ENCODE results near the gene PLCL2.

PLCL2 gene

DNA sequence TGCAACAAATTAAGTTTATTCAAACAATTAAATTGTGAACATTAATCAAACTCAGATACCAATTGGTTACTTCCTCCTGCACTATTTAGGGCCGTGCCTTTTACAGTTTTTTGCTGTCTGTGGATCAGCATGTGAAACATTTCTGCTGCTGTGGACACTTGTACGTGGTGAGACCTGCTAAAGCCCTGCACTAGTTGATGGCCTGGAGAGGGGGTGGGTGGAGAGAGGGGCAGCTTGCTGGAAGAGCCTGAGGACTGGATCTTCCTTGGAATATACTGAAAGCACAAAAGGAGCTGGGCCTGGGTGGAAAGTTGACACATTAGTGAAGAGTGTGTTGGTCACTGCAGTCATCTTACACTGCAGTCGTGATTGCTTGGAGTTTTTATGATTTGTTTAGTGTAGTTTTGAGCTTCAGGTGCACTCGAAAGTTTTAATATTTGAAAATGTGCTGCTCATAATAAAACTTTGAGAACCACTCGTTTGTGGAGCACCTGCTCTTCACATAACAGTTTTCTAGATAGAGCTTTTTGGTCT is 11.4 kb downstream of the PLCL2 start:
- DNase-seq = no peak

DNA sequence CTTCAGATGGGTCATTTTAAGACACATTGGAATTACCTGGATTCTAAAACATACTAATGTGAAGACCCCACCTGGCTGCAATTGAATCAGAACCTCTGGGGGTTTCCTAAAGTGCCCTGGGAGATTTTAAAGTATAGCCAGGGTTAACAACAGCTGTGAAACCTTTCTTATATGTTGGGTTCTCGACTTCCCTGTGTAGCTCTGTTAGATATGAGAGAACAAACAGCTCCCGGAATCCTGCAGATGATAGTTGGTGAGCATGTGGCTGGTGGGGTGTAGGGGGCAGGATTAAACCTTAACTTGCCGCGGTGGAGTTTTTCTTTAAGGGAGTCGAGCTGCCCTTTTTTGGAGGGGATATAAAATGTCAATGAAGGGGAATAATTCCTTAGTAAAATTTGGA is 12.1 kb downstream of the PLCL2 start:
- no peak for DNase-seq

DNA sequence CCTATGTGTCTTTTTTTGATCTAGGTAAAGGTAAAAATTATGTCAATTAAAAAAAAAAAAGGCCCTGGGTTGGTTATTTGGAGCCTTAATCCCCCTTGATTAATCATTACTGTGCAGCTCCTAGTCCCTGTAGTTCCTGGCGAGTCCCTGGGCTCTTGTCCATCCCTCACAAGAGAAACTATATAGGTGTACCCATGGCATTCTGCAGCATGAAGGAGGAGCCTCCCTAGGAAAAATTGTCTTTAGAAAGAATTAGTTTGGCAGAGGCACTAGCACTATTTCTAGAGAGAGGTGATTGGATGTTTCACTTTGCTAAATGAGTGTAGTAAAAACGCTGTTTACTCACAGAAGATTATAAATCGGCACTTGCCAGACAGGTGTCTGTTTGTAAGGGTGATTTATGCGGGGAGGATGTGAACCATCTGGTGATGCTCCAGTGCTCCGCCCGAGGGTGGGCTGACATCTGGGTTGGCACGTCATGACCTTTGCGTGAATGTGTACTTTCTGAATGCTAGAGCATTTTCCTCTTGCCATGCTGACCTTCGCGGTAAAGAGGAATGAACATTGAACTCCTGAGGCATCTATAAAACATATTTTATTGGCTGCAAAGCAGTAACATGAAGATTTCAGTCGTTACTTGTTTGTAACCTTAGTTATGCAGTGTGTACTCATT is 12.6 kb downstream of the PLCL2 start:
- peak; percentile 29 for DNase-seq

DNA sequence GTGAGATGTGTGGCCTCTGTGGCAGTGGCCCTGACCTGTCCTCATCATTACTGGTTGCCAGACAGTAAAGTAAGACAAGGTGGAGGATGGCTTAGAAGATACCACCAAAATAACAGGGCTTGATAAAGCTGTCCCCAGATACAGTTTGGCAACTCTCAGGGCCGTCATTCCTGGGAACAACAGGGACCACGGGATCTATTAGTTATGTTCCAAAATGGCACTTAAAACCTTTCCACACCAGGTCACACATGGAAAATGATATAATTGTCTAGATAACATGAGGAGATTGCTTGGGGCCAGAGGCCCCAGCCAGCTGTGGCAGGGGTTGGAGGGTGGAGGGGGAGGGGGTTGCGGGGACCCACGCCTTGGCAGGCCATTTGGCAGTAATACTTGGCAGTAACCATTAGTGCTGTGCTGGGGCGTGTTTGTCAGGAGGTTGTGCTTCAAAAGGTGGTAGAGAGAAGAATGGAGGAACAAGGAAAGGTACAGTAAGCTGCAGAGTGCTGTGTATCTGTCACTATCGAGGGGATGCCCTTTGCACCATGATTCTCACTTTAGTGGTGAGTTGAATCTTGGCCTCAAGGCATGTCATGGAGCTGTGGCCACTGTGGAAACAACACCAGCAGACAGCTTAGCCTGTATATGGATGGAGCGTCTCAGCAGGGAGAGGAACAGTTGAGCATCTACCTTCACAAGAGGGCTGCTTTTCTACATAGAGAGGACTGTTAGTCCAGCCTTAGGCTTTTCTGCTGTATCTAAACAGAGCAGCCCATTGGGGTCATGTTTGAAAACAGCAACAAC is 14.0 kb downstream of the PLCL2 start:
- DNase-seq = no peak

DNA sequence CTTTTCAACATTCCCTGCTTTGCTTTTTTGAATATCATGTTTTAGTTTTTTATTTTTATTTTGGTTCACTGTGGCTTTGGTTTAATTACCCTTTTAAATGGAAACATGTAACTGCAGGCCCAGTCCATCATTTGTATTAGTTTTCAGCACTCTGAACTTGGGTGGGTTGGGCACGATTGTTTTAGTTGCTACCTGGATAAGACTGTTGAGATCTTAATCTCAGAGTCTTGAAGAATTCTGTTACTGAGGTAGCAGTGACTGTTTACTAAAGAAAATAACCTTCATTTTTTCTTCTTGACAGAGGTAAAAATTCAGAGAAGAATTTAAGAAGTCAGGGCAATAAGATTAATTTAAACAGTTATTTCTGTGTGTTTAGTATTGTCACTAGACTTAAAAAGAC is 15.2 kb downstream of the PLCL2 start:
- no peak for DNase-seq

DNA sequence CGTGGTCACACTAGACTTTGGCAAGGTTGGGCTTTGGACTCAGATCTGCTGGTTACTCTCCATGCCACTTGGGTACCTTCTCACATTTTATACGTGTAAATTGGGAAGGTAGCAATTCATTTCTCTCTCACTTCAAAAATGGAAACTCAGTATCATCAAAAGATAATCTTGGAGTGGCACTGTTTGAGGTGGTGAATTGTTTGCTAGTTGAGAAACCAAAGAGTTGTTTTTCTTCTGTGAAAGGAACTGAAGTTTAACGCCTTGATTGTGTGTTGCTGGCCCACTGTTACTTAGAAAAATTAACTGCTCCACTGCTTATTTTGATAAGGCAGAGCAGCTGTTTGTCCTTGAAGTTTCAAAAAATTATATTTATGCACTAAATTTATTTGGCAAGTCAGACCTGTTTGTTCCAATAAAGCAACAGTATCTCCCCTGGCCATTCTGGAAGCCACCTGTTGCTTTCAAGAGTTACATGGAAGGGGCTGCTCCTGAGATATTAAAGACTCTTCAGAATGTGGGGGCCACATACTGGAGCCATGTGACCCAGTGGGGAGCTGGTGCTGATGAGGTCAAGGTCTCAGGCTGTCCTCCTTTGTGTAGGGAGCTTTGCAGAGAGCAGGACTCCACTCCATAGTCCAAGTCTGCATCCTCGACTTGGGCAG is 16.2 kb downstream of the PLCL2 start:
- DNase-seq = peak; percentile 44

DNA sequence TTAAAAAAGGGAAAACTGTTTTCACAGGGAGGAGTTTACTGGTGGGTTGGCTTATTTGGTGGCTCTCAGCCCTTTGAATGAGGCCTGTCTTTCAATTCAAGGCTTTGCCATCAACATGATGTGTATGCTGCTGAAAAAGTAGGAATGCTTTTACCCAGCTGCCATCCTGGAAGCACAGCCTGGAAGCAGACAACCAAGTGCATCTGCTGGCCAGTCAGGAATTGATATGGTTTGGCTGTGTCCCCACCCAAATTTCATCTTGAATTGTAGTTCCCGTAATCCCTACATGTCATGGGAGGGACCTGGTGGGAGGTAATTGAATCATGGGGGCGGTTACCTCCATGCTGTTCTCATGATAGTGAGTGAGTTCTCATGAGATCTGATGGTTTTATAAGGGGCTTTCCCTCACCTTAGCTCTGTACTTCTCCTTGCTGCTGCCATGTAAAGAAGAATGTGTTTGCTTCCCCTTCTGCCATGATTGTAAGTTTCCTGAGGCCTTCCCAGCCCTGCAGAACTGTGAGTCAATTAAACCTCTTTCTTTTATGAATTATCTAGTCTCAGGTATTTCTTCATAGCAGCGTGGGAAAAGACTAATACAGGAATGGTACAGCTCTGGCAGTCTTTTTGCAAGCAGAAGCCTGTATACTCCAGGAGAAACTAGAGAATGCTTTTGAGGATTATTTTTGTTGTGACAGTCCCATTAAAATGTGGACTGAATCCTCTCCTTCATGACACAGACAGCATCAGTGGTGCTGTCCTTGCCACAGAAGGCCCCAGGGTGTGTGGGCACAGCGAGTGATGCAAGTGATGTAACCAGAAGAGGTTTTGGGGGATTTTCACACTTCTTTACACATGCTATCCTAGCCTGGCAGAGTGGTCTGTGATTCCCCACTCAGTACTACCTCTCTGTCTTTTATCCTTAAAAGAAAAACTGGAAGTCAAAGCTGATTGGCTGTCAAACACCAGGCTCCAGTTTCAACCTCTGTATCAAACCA is 20.0 kb downstream of the PLCL2 start:
- peak; percentile 52 for DNase-seq

DNA sequence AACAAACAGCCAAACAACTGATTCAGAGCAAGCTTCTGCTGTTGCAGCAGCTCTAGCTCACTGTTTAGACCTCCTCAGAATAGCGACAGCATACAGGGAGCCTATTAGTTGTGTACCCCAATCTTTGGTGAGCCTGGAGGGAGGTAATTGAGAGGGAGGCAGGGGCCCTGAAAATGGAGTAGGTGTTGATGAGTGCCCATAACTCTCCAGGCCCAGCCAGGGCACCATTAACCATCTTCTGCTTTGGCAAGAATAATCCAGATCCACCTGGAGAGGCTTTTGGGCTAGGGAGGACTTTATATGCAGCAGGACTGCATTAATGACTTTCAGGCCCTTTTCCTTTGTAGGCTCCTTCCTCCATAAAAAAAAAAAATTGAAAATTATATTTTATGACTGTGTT is 20.9 kb downstream of the PLCL2 start:
- no peak for DNase-seq

DNA sequence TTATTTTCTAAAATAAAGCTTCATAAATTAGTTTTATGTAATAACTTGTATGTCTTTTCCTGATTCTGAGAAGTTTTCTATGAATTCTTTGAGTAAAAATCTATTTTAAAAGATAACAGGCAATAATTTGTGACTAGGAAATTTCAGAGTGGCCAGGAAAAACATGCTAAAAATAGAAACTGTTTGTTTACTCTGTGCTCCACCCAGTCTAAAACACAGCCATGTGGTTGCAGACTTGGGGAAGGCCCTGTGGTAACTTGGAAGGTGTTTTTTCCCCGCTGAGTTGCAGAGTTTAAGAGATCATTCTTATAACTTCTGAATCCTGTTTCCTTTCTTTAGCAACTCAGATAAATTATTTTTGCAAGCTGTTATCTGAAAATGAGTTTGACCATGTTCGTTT is 21.9 kb downstream of the PLCL2 start:
- DNase-seq = peak; percentile 54

DNA sequence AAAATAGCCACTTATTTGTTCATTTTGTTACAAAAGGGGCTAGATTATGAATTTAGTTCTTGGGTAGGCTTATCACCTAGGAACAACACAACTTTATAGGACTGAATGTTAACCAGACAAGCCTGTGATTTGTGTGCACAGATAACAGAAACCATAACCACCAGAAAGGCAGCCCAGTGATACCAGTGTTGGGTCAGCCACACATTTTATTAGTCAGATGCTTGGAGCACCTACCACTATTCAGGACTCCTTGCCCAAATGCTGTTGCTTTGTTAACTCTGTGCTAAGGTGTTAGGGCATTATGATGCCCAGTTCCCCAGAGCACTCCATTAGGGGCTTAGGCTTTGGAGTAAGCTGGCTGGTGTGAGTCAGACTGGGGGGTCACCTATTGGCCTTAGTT is 22.5 kb downstream of the PLCL2 start:
- peak; percentile 29 for DNase-seq

DNA sequence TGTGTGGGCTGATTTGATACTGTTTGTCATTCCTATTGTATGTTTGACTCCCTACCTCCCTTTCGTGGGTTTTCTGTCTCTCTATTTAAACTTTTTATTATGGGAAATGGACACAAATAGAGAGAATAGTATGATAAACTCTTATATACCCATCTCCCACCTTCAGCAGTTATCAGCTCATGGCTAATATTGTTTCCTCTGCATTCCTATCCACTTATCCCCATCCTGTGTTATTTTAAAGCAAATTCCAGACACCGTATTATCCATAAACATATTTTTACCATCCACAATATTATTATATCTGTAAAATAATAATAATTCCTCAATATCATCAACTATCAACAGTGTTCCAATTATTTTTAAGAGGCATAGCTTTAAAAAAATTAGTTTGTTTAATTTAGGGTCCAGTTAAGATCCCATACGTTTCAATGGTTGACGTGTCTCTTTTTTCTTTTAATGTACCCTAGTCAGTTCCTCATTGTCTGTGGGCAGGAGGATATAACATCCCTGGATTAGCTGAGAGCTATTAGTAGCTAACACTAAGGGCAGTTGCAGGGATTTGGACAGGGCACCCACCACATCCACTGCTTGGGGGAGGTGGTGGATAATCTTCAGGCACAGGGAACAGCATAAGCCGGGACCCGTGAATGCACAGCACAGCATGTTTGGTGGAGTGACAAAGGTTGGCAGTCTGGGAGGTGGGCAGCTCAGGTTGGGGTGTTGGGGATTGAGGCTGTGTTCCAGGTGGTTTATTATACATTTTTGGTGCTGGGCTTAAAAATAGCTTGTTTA is 23.5 kb downstream of the PLCL2 start:
- no peak for DNase-seq

DNA sequence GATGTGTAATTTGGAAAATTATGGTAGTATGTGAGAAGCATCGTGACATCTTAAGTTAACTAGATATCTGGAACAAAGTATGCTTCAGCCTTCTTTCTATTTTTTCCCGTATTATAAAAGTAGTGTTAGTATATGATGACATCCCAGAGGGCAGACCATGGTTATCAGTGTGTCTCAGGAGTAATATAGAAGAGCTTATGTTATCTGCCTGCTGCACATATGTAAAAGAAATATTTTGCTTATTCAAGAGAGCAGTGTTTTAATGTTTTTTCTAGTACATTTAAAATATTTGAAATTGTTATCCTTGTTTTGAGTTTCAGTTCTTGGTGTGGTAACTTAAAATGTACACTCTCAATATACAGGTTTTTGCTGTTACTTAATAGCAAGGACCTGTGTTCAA is 24.1 kb downstream of the PLCL2 start:
- no peak for DNase-seq

DNA sequence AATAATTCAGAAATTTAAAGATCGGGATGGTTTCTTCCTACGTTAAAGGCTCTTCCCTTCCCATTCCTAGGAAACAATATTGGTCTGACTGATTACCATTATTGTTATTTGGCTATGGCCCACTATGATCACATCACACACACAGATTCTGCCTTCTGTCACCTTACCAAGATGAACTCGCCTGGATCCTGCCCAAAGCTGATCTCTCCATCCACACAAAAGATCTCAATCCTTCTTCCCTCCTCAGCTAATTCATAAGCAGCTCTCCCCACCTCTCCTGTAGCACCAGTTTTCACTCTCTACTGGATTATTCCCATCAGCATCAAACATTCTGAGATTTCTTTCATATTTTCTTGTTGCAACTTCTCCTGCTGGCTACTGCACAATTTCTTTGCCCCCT is 25.0 kb downstream of the PLCL2 start:
- DNase-seq = no peak

DNA sequence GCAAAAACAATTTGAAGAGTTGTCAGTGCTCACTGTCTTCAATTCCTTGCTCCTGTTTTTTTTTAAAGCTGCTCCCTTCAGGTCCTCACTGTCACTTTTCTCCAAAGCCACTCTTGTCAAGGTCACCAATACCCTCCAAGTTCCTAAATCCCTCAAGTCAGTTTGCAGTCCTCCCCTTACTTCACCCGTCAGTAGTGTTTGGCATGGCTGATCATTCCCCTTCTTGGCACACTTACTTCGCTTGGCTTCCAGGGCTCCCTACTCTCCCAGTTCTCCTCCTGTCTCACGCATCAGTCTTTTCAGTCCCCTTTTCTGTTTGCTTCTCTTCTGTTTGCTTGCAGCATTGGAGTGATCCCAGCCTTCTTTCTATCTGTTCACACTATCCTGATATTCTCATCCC is 25.5 kb downstream of the PLCL2 start:
- DNase-seq = no peak

DNA sequence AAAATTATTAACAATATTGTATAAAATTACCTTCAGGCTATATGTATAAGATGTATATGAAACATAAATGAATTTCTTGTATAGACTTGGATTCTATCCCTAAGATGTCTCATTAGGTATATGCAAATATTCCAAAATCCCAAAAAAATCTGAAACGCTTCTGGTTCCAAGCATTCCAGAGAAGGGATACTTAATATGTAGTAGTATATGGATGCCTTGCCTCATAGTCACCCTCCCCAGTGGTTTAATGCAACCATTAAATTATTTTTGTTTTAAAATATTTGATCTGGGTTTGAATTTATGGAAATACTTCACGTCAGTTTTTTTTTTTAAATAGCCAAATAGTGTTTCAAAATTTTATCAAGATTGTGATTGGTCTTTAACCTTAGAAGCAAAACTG is 27.2 kb downstream of the PLCL2 start:
- DNase-seq = no peak

DNA sequence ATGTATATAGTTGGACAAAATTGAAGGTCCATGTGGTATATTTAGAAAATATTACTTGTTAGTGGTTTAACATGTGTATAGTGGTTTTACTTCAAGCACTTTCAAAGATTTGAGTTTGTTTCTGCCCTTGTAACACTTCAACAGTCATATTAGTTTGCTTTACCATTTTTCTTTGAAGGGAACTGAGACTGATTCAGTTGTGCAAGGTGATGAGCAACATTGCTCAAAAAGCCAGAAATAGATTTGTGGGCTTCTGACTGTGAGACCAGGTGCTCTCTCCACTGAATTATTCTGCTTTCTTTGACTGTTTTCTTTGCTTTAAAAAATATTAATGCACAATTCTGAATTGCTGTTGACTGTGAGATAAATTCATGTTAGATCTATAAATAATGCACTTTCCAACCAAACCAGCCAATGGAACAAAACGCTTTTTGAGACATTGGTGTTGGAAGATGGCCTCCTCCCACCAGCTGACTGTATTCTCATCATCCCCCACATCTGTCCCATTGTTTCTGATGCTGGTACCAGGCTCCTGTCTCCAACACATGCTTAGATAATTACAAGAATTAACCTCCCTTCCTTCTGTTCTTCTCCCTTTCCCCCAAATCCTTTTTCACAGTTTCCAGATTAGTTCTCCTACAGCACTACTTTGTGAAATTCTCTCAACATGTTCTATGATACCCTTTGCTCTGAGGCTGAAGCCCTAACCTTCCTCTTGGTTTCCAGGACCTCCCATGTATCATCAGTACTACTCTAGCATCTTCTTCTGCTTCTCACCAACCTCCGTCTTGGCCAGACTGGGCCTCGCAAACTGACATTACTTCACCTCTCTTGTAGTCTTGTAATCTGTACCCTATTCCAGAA is 27.9 kb downstream of the PLCL2 start:
- DNase-seq = no peak

DNA sequence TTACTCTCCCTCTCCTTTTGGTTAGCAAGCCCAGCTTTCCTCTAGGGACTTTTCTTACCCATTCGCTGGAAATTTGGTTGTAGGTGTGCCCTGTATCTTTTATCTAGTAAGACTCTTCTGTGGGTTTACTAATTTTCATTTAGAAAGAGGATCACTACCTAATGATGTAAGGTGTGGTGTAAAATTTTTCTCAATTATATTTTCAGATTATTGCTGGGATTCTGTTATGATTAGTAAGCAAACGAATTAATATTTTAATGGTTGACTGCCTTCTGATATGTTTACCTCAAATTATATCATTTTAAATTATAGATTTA is 28.5 kb downstream of the PLCL2 start:
- no peak for DNase-seq

DNA sequence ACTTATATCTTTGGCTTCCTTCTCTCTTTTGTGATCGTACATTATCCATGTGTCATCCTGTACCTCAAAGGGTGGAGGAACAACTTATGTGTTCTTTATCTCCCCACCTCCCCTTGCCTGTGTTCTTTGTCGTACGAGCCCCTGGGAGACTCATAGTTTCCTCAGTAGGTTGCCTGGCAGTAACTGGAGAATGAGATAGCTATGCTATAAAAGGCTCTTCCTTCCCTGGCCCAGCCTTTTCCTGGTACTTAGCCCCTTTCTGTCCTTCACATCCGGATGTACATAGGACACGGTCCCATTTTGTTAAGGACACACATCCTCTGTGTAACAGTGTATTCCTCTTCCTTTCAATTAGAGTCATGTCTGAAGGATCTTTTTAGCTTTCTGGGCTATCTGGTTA is 32.1 kb downstream of the PLCL2 start:
- DNase-seq = no peak

DNA sequence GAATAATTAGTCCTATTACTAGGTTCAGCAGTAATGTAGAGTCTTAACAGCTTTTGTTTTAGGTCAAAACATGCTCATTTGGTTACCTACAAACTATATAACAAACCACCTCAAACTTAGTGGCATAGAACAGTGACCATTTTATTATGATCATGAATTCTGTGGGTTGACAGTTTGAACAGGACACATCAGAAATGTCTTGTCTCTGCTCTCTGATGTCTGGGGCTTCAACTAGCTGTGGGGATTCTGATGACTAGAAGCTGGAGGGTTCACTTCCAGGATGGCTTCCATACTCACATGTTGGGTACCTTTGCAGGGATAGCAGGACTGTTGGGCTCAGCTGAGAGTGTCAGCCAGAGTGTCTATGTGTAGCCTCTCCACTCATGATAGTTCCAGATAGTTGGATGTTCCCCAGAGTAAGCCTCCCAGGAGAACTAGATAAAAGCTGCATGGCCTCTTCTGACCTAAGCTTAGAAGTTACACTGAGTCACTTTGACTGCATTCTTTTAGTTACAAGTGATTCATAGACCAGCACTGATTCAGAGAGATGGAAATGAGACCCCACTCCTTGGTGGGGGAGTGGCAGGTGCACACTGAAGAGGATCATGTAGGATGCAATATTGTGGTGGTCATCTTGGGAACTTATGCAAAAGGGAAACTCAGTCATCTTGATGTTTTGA is 32.6 kb downstream of the PLCL2 start:
- no peak for DNase-seq

DNA sequence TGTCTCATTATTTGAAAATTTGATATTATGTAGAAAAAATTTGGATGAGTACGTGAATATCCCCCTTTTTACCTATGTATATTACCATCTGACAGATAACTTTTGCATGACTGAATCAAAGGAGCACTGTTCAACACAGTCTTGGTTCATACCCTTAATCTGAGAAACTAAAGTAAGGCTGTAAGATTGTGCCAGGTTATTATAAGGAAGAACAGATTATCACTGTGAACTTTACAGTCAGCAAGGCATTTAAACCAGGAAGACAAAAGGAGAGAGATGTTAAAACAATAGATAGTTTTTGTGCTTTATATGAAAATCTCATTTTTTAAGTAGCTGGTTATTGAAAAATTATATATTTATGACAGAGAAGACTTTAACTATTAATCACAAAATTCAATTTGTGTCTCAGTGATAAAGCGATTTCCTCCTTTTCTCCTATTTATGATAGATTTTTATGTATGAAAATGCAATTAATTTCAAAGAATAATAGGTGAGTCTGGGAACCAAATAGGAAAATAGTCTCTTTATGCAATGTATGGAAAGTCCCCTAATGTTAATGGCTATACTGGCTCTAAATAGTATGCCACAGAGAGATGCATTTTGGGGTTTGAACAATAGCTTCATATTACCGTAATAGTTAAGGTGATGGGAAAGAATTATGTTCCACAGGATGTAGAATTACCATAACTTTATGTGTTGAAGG is 33.4 kb downstream of the PLCL2 start:
- no peak for DNase-seq

Measured in CD4-positive, alpha-beta T cell treated with Interleukin-17A for 1 hour (primary cell).